Cerebellar nuclear complex (tissue), 1 donor: ENCODE measurements around the gene CA4.
"Not testable (repeated sequence)": the region's sequence is repeated elsewhere in the genome, so short reads cannot be mapped to it uniquely, and the experiment has no call there.

Experiments used
- DNase-seq, 2 experiments: peaks; one replicate each; lab custom pipeline; 2025; lab: John Stamatoyannopoulos, UW

Gene CA4

GRCh38 chr17:60174035-60174434 lies 24.3 kb downstream of the CA4 start:
- DNase-seq = no peak

GRCh38 chr17:60174767-60175166 lies 25.0 kb downstream of the CA4 start:
- DNase-seq = not testable (repeated sequence)

- DNase-seq = not testable (repeated sequence)
Observed at GRCh38 chr17:60176763-60177162, 27.0 kb downstream of the CA4 start.

- DNase-seq = not testable (repeated sequence)
Observed at GRCh38 chr17:60178180-60178579, 28.4 kb downstream of the CA4 start.

GRCh38 chr17:60180380-60180779 lies 30.6 kb downstream of the CA4 start:
- DNase-seq = not testable (repeated sequence)

- not testable (repeated sequence) for DNase-seq
Observed at GRCh38 chr17:60186372-60186771, 36.6 kb downstream of the CA4 start.

- not testable (repeated sequence) for DNase-seq
Observed at GRCh38 chr17:60186846-60187745, 37.3 kb downstream of the CA4 start.

- no peak for DNase-seq
Observed at GRCh38 chr17:60188759-60189158, 39.0 kb downstream of the CA4 start.

GRCh38 chr17:60190032-60190431 lies 40.3 kb downstream of the CA4 start:
- DNase-seq = not testable (repeated sequence)

- not testable (repeated sequence) for DNase-seq
Observed at GRCh38 chr17:60193032-60193431, 43.3 kb downstream of the CA4 start.

- no peak for DNase-seq
Observed at GRCh38 chr17:60193482-60193881, 43.7 kb downstream of the CA4 start.

GRCh38 chr17:60194141-60194540 lies 44.4 kb downstream of the CA4 start:
- DNase-seq = not testable (repeated sequence)

- DNase-seq = not testable (repeated sequence)
Observed at GRCh38 chr17:60198630-60199029, 48.9 kb downstream of the CA4 start.

- not testable (repeated sequence) for DNase-seq
Observed at GRCh38 chr17:60205782-60206181, 56.0 kb downstream of the CA4 start.

GRCh38 chr17:60208302-60208701 lies 58.5 kb downstream of the CA4 start:
- DNase-seq = not testable (repeated sequence)
